ENCODE measurements around the gene MED20. TPM values are rescaled to one million over a fixed set of nuclear protein-coding genes. Genes with fewer than 3 reads are reported as not detected.

The MED20 gene
- total and polyA plus RNA-seq, 10 of the 15 experiments (the other 5 are each of a cell fraction or from before 2014, with no cell fraction given) = 13.4 to 24.8 (median 17.9) TPM

- TF ChIP-seq CUX1 (IDR thresholded peaks at IDR 0.05; ENCODE audit: insufficient replicate concordance, low read depth, low read length) (no peak), KLF5 (IDR thresholded peaks at IDR 0.05; ENCODE audit: partially characterized antibody) (no peak), CREM (IDR thresholded peaks at IDR 0.05; ENCODE audit: low read depth) (no peak), NFIC (IDR thresholded peaks at IDR 0.05; ENCODE audit: low read depth, low read length) (0 out of 2 replicates have a peak, but pooled peaks have one; percentile 32)
Observed at GRCh38 chr6:41917528-41917927, 3.4 kb downstream of the MED20 start (continued).

GRCh38 chr6:41914869-41915530 lies 5.9 kb downstream of the MED20 start:
- FAIRE-seq (no peak), DNase-seq (ENCODE audit: low read depth, low spot score) (no peak), ATAC-seq (no peak)
- H3K4me3 ChIP-seq = no peak overlapping the region
- H3K79me2 ChIP-seq (ENCODE audit: control insufficient read depth, insufficient read depth, low read length) = peaks cover 2% of the 10 kb centered on the region
- POLR2A ChIA-PET = interaction anchor here (0.9 to 1.1 kb wide), 2 partner anchors 9 to 27 kb away, joined by 3 read pairs; no protein-coding TSS in a partner anchor
- H3K27me3 ChIP-seq (replicated peaks in 1 of 2; ENCODE audit: control insufficient read depth in 2 of 2, insufficient read depth in 2 of 2, low read length in 1 of 2) = no peaks in the 10 kb centered on the region
- H3K4me2 ChIP-seq (ENCODE audit: control insufficient read depth, insufficient read depth) = no peak overlapping the region
- intact Hi-C loops (cut with micrococcal nuclease; ENCODE audit: unreplicated experiment) = no loop called here
- no peaks in the 10 kb centered on the region for H4K20me1 ChIP-seq (ENCODE audit: control insufficient read depth, insufficient read depth)
- no peak overlapping the region for H2AFZ ChIP-seq (ENCODE audit: control insufficient read depth, low read depth, low read length)
- H3K9ac ChIP-seq (ENCODE audit: control insufficient read depth, insufficient read depth, low read length) = no peak overlapping the region
- RAD21 ChIA-PET (ENCODE audit: unreplicated experiment) = no interaction called here
- TF ChIP-seq TCF3 (IDR thresholded peaks at IDR 0.05; ENCODE audit: borderline replicate concordance, insufficient read depth, low read depth, low read length) (no peak), NR2C1 (IDR thresholded peaks at IDR 0.05) (no peak), SREBF2 (IDR thresholded peaks at IDR 0.05; ENCODE audit: low read length) (no peak), MYC (IDR thresholded peaks at IDR 0.05; ENCODE audit: insufficient read depth, insufficient read length, insufficient replicate concordance, low read length, severe bottlenecking) (no peak), CBX3 (IDR thresholded peaks at IDR 0.05; ENCODE audit: borderline replicate concordance, low read depth) (no peak), NR2C2 (IDR thresholded peaks at IDR 0.05; ENCODE audit: borderline replicate concordance, control insufficient read depth, insufficient read length, low read depth) (no peak), RFX5 (IDR thresholded peaks at IDR 0.05; ENCODE audit: low read depth, low read length) (no peak), ZZZ3 (IDR thresholded peaks at IDR 0.05; ENCODE audit: control insufficient read depth, insufficient read length, low read depth) (no peak), CREM (IDR thresholded peaks at IDR 0.05; ENCODE audit: low read depth) (no peak), SMARCA5 (IDR thresholded peaks at IDR 0.05) (no peak), TBL1XR1 (IDR thresholded peaks at IDR 0.05; ENCODE audit: low read depth, low read length) (no peak), MEF2B (IDR thresholded peaks at IDR 0.05; ENCODE audit: partially characterized antibody, poor library complexity, severe bottlenecking) (no peak), HDGF (IDR thresholded peaks at IDR 0.05) (no peak)
- H3K4me1 ChIP-seq (ENCODE audit: control insufficient read depth, insufficient read depth, low read length) = peaks cover 3% of the 10 kb centered on the region; the same call in 1 of the 2 replicates
- CTCF ChIA-PET = interaction anchor here (0.6 to 2.9 kb wide), 7 partner anchors 9 to 127 kb away, joined by 3 to 7 read pairs (median 4); no protein-coding TSS in a partner anchor
- WGBS (ENCODE audit: insufficient coverage, insufficient replicate concordance, low lambda C conversion rate, missing lambda C conversion rate) = 93% methylated on average over 4 of the region's 4 CpGs
- H3K9me3 ChIP-seq (replicated peaks; ENCODE audit: control insufficient read depth, insufficient read depth, low read length) = no peaks in the 10 kb centered on the region
- BruUV-seq (replicated peaks) = no TSS peak
- no peaks in the 10 kb centered on the region; a peak in 1 of 4 replicates for H3K36me3 ChIP-seq (ENCODE audit: control insufficient read depth in 2 of 2, insufficient read depth in 2 of 2, low read length in 1 of 2)
- H3K27ac ChIP-seq (ENCODE audit: control insufficient read depth, insufficient read depth) = no peak overlapping the region
- in situ Hi-C loops (cut with MboI) = no loop called here
- SMC1A ChIA-PET (ENCODE audit: uncharacterized antibody, unreplicated experiment) = interaction anchor here (0.8 to 1.6 kb wide), 3 partner anchors 22 to 120 kb away, joined by 3 to 4 read pairs (median 3); no protein-coding TSS in a partner anchor

Data from GM12878 (cell line).